Gastrocnemius medialis (tissue), 4 donors: ENCODE data around the gene ANKRD16.

Source experiments
- CTCF ChIP-seq, 5 experiments: fragments of 450-650 bp in 3 of 5; fragments of 200-600 bp in 2 of 5; sonication (generic) in 2 of 5; IDR thresholded peaks in 4 of 5; conservative IDR thresholded peaks in 1 of 5; 1 replicate in 4 of 5; 2 replicates in 1 of 5; pipeline ENCODE4 v1.5.1; 2016 to 2019; ENCODE audit warnings: antibody characterized with exemption in 5 of 5, mild to moderate bottlenecking in 3 of 5, moderate library complexity in 3 of 5
- POLR2A ChIP-seq, 2 donors: fragments of 450-650 bp; IDR thresholded peaks; one replicate each; pipeline ENCODE4 v1.6.1; 2017; ENCODE audit warnings: antibody characterized with exemption in 2 of 2, mild to moderate bottlenecking in 2 of 2, moderate library complexity in 2 of 2

GRCh38 chr10:5835446-5836095 lies 54.1 kb downstream of the ANKRD16 start:
- TF ChIP-seq CTCF (IDR thresholded peaks at IDR 0.05 in 4 of 5, conservative IDR thresholded peaks at IDR 0.05 in 1 of 5) (no peak), POLR2A (IDR thresholded peaks at IDR 0.05) (no peak)
